HepG2 (cell line): ENCODE measurements around the gene SOAT2. TPM values are rescaled to one million over a fixed set of nuclear protein-coding genes. Genes with fewer than 3 reads are reported as not detected.
A peak's percentile ranks its signal among the peaks of the same experiment; 100 is the strongest.

Experiments used
- ATAC-seq: fragments of 200-7000 bp; cut with Tn5 transposase; 3 replicates; pipeline ENCODE4 v1.9.1; 2020; ENCODE audit warnings: mild to moderate bottlenecking, moderate library complexity
- BruUV-seq: library from RNA; stranded (reverse); fragments of 400-500 nt; replicated peaks from 2 replicates; lab custom pipeline; 2021; lab: Mats Ljungman, UMichigan
- CTCF ChIA-PET: fragments of 300-600 bp; formaldehyde crosslinking; extraction: SDS; loops from one replicate; lab custom pipeline; 2021; ENCODE audit warnings: low total read pairs, inconsistent platforms, low intra/inter-chr PET ratio; lab: Yijun Ruan, JAX
- POLR2A ChIA-PET: fragments of 350-600 bp; sonication (Branson Sonifier 250); formaldehyde crosslinking; loops from one replicate; lab custom pipeline; 2020; ENCODE audit warnings: antibody characterized with exemption, inconsistent platforms; lab: Yijun Ruan, JAX
- DNase-seq: peaks from one replicate; pipeline ENCODE4 v3.0.0-alpha.2; 2015; ENCODE audit warnings: low spot score
- FAIRE-seq: peaks from 3 replicates; lab custom pipeline; 2011; peaks lifted over from hg19 to GRCh38; lab: Jason Lieb, UNC
- H2AFZ ChIP-seq: one replicate; pipeline ENCODE4 v1.6.1; 2011; ENCODE audit warnings: low read length, inconsistent platforms
- H3K27ac ChIP-seq: fragments of 300-600 bp; 3 replicates; pipeline ENCODE4 v1.8.0; 2011; ENCODE audit warnings: mixed run types, mild to moderate bottlenecking, mixed read lengths, low read length, inconsistent platforms; ENCODE audit not compliant: insufficient read depth; ENCODE audit errors: extremely low read length
- H3K27me3 ChIP-seq, 2 experiments: fragments of 200-600 bp in 1 of 2; 2 replicates in 1 of 2; 3 replicates in 1 of 2; pipeline versions ENCODE4 v1.6.0 to v1.8.0; 2011; ENCODE audit warnings: low read length in 2 of 2, mild to moderate bottlenecking in 2 of 2, moderate library complexity in 2 of 2, inconsistent platforms in 1 of 2; ENCODE audit not compliant: insufficient read depth in 2 of 2, control insufficient read depth in 1 of 2
- H3K36me3 ChIP-seq, 2 experiments: fragments of 200-600 bp in 1 of 2; replicated peaks in 1 of 2; 2 replicates in 1 of 2; 3 replicates in 1 of 2; pipeline versions ENCODE4 v1.5.1 to v1.8.0; 2011; ENCODE audit warnings: low read length in 2 of 2, inconsistent platforms in 1 of 2; ENCODE audit not compliant: insufficient read depth in 2 of 2, control insufficient read depth in 1 of 2
- H3K4me1 ChIP-seq: 2 replicates; pipeline ENCODE4 v1.5.1; 2012; ENCODE audit warnings: low read length, inconsistent platforms; ENCODE audit not compliant: insufficient read depth
- H3K4me2 ChIP-seq: 2 replicates; pipeline ENCODE4 v1.6.0; 2011; ENCODE audit warnings: low read depth, low read length, inconsistent platforms
- H3K4me3 ChIP-seq, 3 experiments: fragments of 200-600 bp in 1 of 3; sonication (generic), shearing (Covaris generic) in 1 of 3; replicated peaks in 1 of 3; 2 replicates each; pipeline ENCODE4 v1.5.1; 2011 to 2016; ENCODE audit warnings: low read length in 3 of 3, inconsistent platforms in 2 of 3, low read depth in 2 of 3, mild to moderate bottlenecking in 2 of 3, control low read depth in 1 of 3, mixed read lengths in 1 of 3; ENCODE audit not compliant: insufficient read depth in 1 of 3
- H3K79me2 ChIP-seq: one replicate; pipeline ENCODE4 v1.6.1; 2011; ENCODE audit warnings: low read length, inconsistent platforms; ENCODE audit not compliant: insufficient read depth
- H3K9ac ChIP-seq: 2 replicates; pipeline ENCODE4 v1.6.0; 2011; ENCODE audit warnings: mild to moderate bottlenecking, low read depth, low read length, inconsistent platforms; ENCODE audit not compliant: insufficient read depth
- H3K9me3 ChIP-seq: 2 replicates; pipeline ENCODE4 v1.5.1; 2012; ENCODE audit warnings: mild to moderate bottlenecking, low read length
- H4K20me1 ChIP-seq: 2 replicates; pipeline ENCODE4 v1.6.0; 2011; ENCODE audit warnings: inconsistent platforms, mild to moderate bottlenecking, low read length, moderate library complexity; ENCODE audit not compliant: insufficient read depth
- HNF4A ChIP-seq: sonication (generic); formaldehyde crosslinking; IDR thresholded peaks from 2 replicates; pipeline ENCODE4 v1.4.0; 2020; ENCODE audit warnings: missing genetic modification reagents
- KDM3A ChIP-seq: IDR thresholded peaks from 2 replicates; pipeline ENCODE4 v1.6.1; 2018; ENCODE audit warnings: low read depth, missing compliant biosample characterization
- NR1H2 ChIP-seq: sonication (generic); formaldehyde crosslinking; IDR thresholded peaks from 2 replicates; pipeline ENCODE4 v1.8.1; 2022; ENCODE audit warnings: low read depth, missing genetic modification reagents, borderline replicate concordance
- NR2F1 ChIP-seq, 2 experiments: fragments of 450-650 bp in 1 of 2; formaldehyde crosslinking in 1 of 2; IDR thresholded peaks; 2 replicates each; pipeline versions ENCODE4 v1.5.0 to v1.6.1; 2016 to 2020; ENCODE audit warnings: mild to moderate bottlenecking in 1 of 2, missing compliant biosample characterization in 1 of 2, missing genetic modification reagents in 1 of 2, moderate library complexity in 1 of 2
- NR2F2 ChIP-seq: IDR thresholded peaks from 2 replicates; pipeline ENCODE4 v1.6.1; 2012; ENCODE audit warnings: low read depth, inconsistent platforms, borderline replicate concordance
- NR2F6 ChIP-seq, 2 experiments: IDR thresholded peaks; 2 replicates each; pipeline ENCODE4 v1.6.1; 2016; ENCODE audit warnings: antibody characterized with exemption in 1 of 2, mild to moderate bottlenecking in 1 of 2
- RARA ChIP-seq: IDR thresholded peaks from 2 replicates; pipeline ENCODE4 v1.6.1; 2016; ENCODE audit warnings: missing genetic modification reagents, missing compliant biosample characterization
- RBAK ChIP-seq: sonication (generic); formaldehyde crosslinking; IDR thresholded peaks from 2 replicates; pipeline ENCODE4 v1.5.1; 2020; ENCODE audit warnings: mild to moderate bottlenecking, missing genetic modification reagents
- SRY ChIP-seq: sonication (generic); formaldehyde crosslinking; IDR thresholded peaks from 2 replicates; pipeline ENCODE4 v1.8.0; 2022; ENCODE audit warnings: mild to moderate bottlenecking, missing genetic modification reagents
- ZNF264 ChIP-seq: sonication (generic); formaldehyde crosslinking; IDR thresholded peaks from 2 replicates; pipeline ENCODE4 v1.4.0; 2020; ENCODE audit warnings: missing genetic modification reagents
- ZNF460 ChIP-seq: sonication (generic); formaldehyde crosslinking; IDR thresholded peaks from 2 replicates; pipeline ENCODE4 v1.5.1; 2020; ENCODE audit warnings: missing genetic modification reagents, mild to moderate bottlenecking, borderline replicate concordance
- ZNF616 ChIP-seq: sonication (generic); formaldehyde crosslinking; IDR thresholded peaks from 2 replicates; pipeline ENCODE4 v1.5.0; 2020; ENCODE audit warnings: low read depth, mild to moderate bottlenecking, missing genetic modification reagents
- WGBS: methylation state at CpG from one replicate; pipeline ENCODE4 v1.1.6; 2017; ENCODE audit warnings: low lambda C conversion rate; 5-methylcytosine and 5-hydroxymethylcytosine counted together
- in situ Hi-C: cut with HindIII; loops from 2 replicates; pipeline ENCODE4 v1.10.0; 2017; ENCODE audit warnings: low pct_unique_long_range_greater_than_20kb; ENCODE audit not compliant: extremely low pct_ligation_motif_present
- intact Hi-C: fragments of 100-400 bp; cut with micrococcal nuclease; formaldehyde crosslinking; loops from one replicate; pipeline ENCODE4 v1.10.0; 2022; ENCODE audit not compliant: unreplicated experiment
- polyA plus RNA-seq, 8 experiments: library from polyadenylated mRNA; depleted of rRNA in 3 of 8; stranded (reverse) in 7 of 8; unstranded in 1 of 8; fragments of >200 nt; fragmentation: Illumina TruSeq in 4 of 8; extraction: Trizol in 4 of 8; gene quantifications; 2 replicates each; pipeline versions ENCODE4 v1.2.1 to v1.2.3, GENCODE V29; 2011 to 2016; ENCODE audit warnings: low read depth in 4 of 8, missing spikeins in 1 of 8, mixed read lengths in 1 of 8; ENCODE audit not compliant: insufficient read depth in 1 of 8
- total RNA-seq, 5 experiments: library from RNA; depleted of rRNA; stranded (reverse); fragments of >200 nt; fragmentation: Illumina TruSeq; extraction: Trizol; gene quantifications; 2 replicates each; pipeline ENCODE4 v1.2.3, GENCODE V29; 2016; ENCODE audit warnings: low read depth in 1 of 5

SOAT2 gene
- total and polyA plus RNA-seq, 2 of the 13 experiments (the other 11 are each of a cell fraction or from before 2014, with no cell fraction given), result 14.9 to 108 TPM

GRCh38 chr12:53133722-53134121 lies 30.4 kb downstream of the SOAT2 start:
- no peak for DNase-seq
- FAIRE-seq, result peak; percentile 8
- H3K9me3 ChIP-seq, result no peaks in the 10 kb centered on the region
- H3K4me1 ChIP-seq, result peaks cover 28% of the 10 kb centered on the region
- POLR2A ChIA-PET, result no interaction called here
- H3K79me2 ChIP-seq, result no peaks in the 10 kb centered on the region
- intact Hi-C loops (no loop called here), in situ Hi-C loops (no loop called here)
- TF ChIP-seq RBAK (CRISPR knock-in tag) (no peak), KDM3A (no peak), NR2F6 (IDR thresholded peaks at IDR 0.05) (peak; percentile 42; the same call in 1 of the 2 replicates), NR2F6 (CRISPR knock-in tag; IDR thresholded peaks at IDR 0.05) (no peak), SRY (CRISPR knock-in tag) (no peak), ZNF264 (CRISPR knock-in tag) (0 out of 2 replicates have a peak, but pooled peaks have one; percentile 13), RARA (CRISPR knock-in tag) (0 out of 2 replicates have a peak, but pooled peaks have one; percentile 10), HNF4A (peak; percentile 49), NR2F2 (0 out of 2 replicates have a peak, but pooled peaks have one; percentile 19), NR1H2 (CRISPR knock-in tag) (no peak), NR2F1 (CRISPR knock-in tag; IDR thresholded peaks at IDR 0.05) (peak in 1 of 2 experiments; percentile 64; a peak in 2 of 4 replicates), ZNF616 (CRISPR knock-in tag) (no peak), ZNF460 (CRISPR knock-in tag) (peak; percentile 81)
- TF ChIP-seq, all 625 proteins: peak for 7
- 88% methylated on average over 3 of the region's 3 CpGs for WGBS
- no peak for ATAC-seq
- no peak overlapping the region for H3K4me3 ChIP-seq
- no peaks in the 10 kb centered on the region for H3K27me3 ChIP-seq
- no peak overlapping the region for H2AFZ ChIP-seq
- no peaks in the 10 kb centered on the region for H3K36me3 ChIP-seq
- CTCF ChIA-PET, result no interaction called here
- no peak overlapping the region for H3K9ac ChIP-seq
- BruUV-seq, result no TSS peak
- H4K20me1 ChIP-seq, result no peaks in the 10 kb centered on the region
- no peak overlapping the region for H3K27ac ChIP-seq
- H3K4me2 ChIP-seq, result no peak overlapping the region
